CD14-positive monocyte (primary cell): ENCODE results near the gene PCAT7. TPM values are rescaled to one million over a fixed set of nuclear protein-coding genes. Genes with fewer than 3 reads are reported as not detected.

Experiments
- DNase-seq, 3 donors: peaks; one replicate each; pipeline ENCODE4 v3.0.0-alpha.2; 2011 to 2022
- H2AFZ ChIP-seq: 2 replicates; pipeline ENCODE4 v1.6.0; 2012; ENCODE audit warnings: mild to moderate bottlenecking, low read depth, low read length, inconsistent platforms; ENCODE audit not compliant: insufficient read depth, poor library complexity, severe bottlenecking
- H3K27ac ChIP-seq, 2 donors: 1 replicate in 1 of 2; 2 replicates in 1 of 2; pipeline ENCODE4 v1.5.1; 2012 to 2013; ENCODE audit warnings: low read length in 2 of 2, control low read depth in 1 of 2, inconsistent platforms in 1 of 2, low read depth in 1 of 2, mild to moderate bottlenecking in 1 of 2
- H3K27me3 ChIP-seq, 2 donors: one replicate each; pipeline versions ENCODE4 v1.6.0 to v1.6.1; 2011 to 2013; ENCODE audit warnings: low read length in 2 of 2; ENCODE audit not compliant: control insufficient read depth in 2 of 2, insufficient read depth in 2 of 2
- H3K36me3 ChIP-seq, 2 donors: replicated peaks in 1 of 2; 1 replicate in 1 of 2; 2 replicates in 1 of 2; pipeline versions ENCODE4 v1.5.1 to v1.6.1; 2012 to 2013; ENCODE audit warnings: low read length in 2 of 2, control low read depth in 1 of 2, inconsistent platforms in 1 of 2, mild to moderate bottlenecking in 1 of 2; ENCODE audit not compliant: insufficient read depth in 2 of 2, control insufficient read depth in 1 of 2
- H3K4me1 ChIP-seq, 2 donors: 1 replicate in 1 of 2; 2 replicates in 1 of 2; pipeline versions ENCODE4 v1.5.1 to v1.6.1; 2012 to 2013; ENCODE audit warnings: low read length in 2 of 2, control low read depth in 1 of 2, inconsistent platforms in 1 of 2, mild to moderate bottlenecking in 1 of 2, moderate library complexity in 1 of 2; ENCODE audit not compliant: insufficient read depth in 2 of 2, control insufficient read depth in 1 of 2
- H3K4me2 ChIP-seq: replicated peaks from 2 replicates; pipeline ENCODE3; 2012; ENCODE audit warnings: low read length, moderate library complexity, mild to moderate bottlenecking; ENCODE audit not compliant: poor library complexity, severe bottlenecking; ENCODE audit errors: extremely low read depth
- H3K4me3 ChIP-seq, 3 experiments: fragments of 200-600 bp in 1 of 3; sonication (generic) in 1 of 3; replicated peaks in 1 of 3; 1 replicate in 2 of 3; 2 replicates in 1 of 3; pipeline ENCODE4 v1.5.1; 2011 to 2013; ENCODE audit warnings: low read length in 3 of 3, mild to moderate bottlenecking in 3 of 3, control low read depth in 2 of 3, low read depth in 2 of 3, inconsistent platforms in 1 of 3, moderate library complexity in 1 of 3
- H3K79me2 ChIP-seq: 2 replicates; pipeline ENCODE4 v1.6.0; 2012; ENCODE audit warnings: mild to moderate bottlenecking, control low read depth, inconsistent platforms, low read length, moderate library complexity; ENCODE audit not compliant: insufficient read depth
- H3K9ac ChIP-seq: 2 replicates; pipeline ENCODE4 v1.6.0; 2017; ENCODE audit warnings: low read length, mild to moderate bottlenecking; ENCODE audit not compliant: insufficient read depth, poor library complexity, severe bottlenecking
- H3K9me3 ChIP-seq, 2 donors: replicated peaks in 1 of 2; 1 replicate in 1 of 2; 2 replicates in 1 of 2; pipeline versions ENCODE4 v1.5.1 to v1.6.1; 2012 to 2013; ENCODE audit warnings: low read length in 2 of 2, control low read depth in 1 of 2; ENCODE audit not compliant: control insufficient read depth in 1 of 2, insufficient read depth in 1 of 2
- H4K20me1 ChIP-seq: 2 replicates; pipeline ENCODE4 v1.6.0; 2012; ENCODE audit warnings: mild to moderate bottlenecking, low read length, control low read depth, moderate library complexity; ENCODE audit not compliant: insufficient read depth
- H3K27ac Mint-ChIP-seq, 7 donors: one replicate each; pipeline ENCODE4 v1.8.0; 2020; ENCODE audit warnings: mild to moderate bottlenecking in 7 of 7, mixed read lengths in 7 of 7, moderate library complexity in 6 of 7, inconsistent platforms in 2 of 7
- H3K27me3 Mint-ChIP-seq, 3 donors: one replicate each; pipeline ENCODE4 v1.8.0; 2021 to 2022; ENCODE audit warnings: low read depth in 3 of 3, mild to moderate bottlenecking in 3 of 3, mixed read lengths in 3 of 3, moderate library complexity in 3 of 3, inconsistent platforms in 1 of 3
- H3K36me3 Mint-ChIP-seq, 2 donors: one replicate each; pipeline ENCODE4 v1.8.0; 2020; ENCODE audit warnings: mixed read lengths in 2 of 2, inconsistent platforms in 1 of 2, mild to moderate bottlenecking in 1 of 2
- H3K4me1 Mint-ChIP-seq: one replicate; pipeline ENCODE4 v1.8.0; 2020; ENCODE audit warnings: mild to moderate bottlenecking, mixed read lengths
- H3K4me3 Mint-ChIP-seq, 2 donors: one replicate each; pipeline ENCODE4 v1.8.0; 2020; ENCODE audit warnings: mild to moderate bottlenecking in 2 of 2, mixed read lengths in 2 of 2, moderate library complexity in 1 of 2
- H3K9me3 Mint-ChIP-seq, 7 donors: one replicate each; pipeline ENCODE4 v1.8.0; 2020 to 2022; ENCODE audit warnings: mixed read lengths in 7 of 7, mild to moderate bottlenecking in 6 of 7, moderate library complexity in 6 of 7, inconsistent platforms in 2 of 7
- WGBS: methylation state at CpG from one replicate; pipeline ENCODE4 v1.1.5; 2013; ENCODE audit warnings: missing lambda C conversion rate; ENCODE audit not compliant: insufficient coverage; 5-methylcytosine and 5-hydroxymethylcytosine counted together
- intact Hi-C, 2 donors: fragments of 100-400 bp; cut with micrococcal nuclease; formaldehyde crosslinking; loops; one replicate each; pipeline versions ENCODE4 v1.15.0 to v1.15.1; 2023
- polyA plus RNA-seq, 3 donors: library from polyadenylated mRNA; depleted of rRNA in 1 of 3; unstranded in 2 of 3; stranded (reverse) in 1 of 3; fragments of 300-500 nt in 2 of 3; fragments of >200 nt in 1 of 3; fragmentation: Illumina TruSeq in 2 of 3; gene quantifications; 1 replicate in 2 of 3; 2 replicates in 1 of 3; pipeline ENCODE4 v1.2.3, GENCODE V29; 2012 to 2021
- TF ChIP-seq, protein P1 (sequence below): fragments of 200-600 bp; IDR thresholded peaks from one replicate; pipeline ENCODE4 v1.8.0; 2022; ENCODE audit warnings: antibody characterized with exemption, mild to moderate bottlenecking

Gene PCAT7
- polyA plus RNA-seq, 3 donors = not detected

DNA sequence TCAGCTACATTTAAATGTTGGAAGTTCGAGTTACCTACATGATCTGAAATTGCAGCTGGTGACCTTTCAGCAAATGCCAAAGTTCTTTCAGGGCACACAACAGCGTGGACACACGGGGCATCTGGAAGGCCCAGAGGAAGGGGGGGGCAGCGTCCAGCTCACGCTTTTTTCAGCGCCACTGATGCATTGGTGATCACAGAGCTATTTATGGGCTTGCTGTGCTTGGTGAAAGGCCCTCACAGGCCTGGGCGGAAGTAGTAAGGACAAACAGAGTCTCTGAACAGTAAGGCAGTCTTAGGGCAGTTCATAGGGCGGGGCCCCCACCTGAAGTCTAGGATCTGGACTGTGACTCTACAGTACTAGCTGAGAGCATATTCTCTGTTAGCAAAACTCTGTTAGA lies 45.4 kb downstream of the PCAT7 start:
- H3K36me3 ChIP-seq = peaks cover 18 to 34% of the 10 kb centered on the region in 2 donors
- H3K9ac ChIP-seq = no peak overlapping the region
- TF ChIP-seq, protein P1, sequence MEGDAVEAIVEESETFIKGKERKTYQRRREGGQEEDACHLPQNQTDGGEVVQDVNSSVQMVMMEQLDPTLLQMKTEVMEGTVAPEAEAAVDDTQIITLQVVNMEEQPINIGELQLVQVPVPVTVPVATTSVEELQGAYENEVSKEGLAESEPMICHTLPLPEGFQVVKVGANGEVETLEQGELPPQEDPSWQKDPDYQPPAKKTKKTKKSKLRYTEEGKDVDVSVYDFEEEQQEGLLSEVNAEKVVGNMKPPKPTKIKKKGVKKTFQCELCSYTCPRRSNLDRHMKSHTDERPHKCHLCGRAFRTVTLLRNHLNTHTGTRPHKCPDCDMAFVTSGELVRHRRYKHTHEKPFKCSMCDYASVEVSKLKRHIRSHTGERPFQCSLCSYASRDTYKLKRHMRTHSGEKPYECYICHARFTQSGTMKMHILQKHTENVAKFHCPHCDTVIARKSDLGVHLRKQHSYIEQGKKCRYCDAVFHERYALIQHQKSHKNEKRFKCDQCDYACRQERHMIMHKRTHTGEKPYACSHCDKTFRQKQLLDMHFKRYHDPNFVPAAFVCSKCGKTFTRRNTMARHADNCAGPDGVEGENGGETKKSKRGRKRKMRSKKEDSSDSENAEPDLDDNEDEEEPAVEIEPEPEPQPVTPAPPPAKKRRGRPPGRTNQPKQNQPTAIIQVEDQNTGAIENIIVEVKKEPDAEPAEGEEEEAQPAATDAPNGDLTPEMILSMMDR = no peak
- no peaks in the 10 kb centered on the region for H3K79me2 ChIP-seq
- peaks cover 7% of the 10 kb centered on the region in 3 donors for H3K27me3 Mint-ChIP-seq
- no peaks in the 10 kb centered on the region for H3K27me3 ChIP-seq
- WGBS = 97% methylated on average over 8 of the region's 8 CpGs
- no peak overlapping the region for H3K27ac ChIP-seq
- H3K9me3 ChIP-seq = no peaks in the 10 kb centered on the region
- peaks cover 6% of the 10 kb centered on the region for H3K4me1 Mint-ChIP-seq
- no peaks in the 10 kb centered on the region for H3K4me1 ChIP-seq
- H2AFZ ChIP-seq = no peak overlapping the region
- no peak overlapping the region for H3K4me3 ChIP-seq
- H3K9me3 Mint-ChIP-seq = no peaks in the 10 kb centered on the region
- peaks cover 26 to 37% of the 10 kb centered on the region in 2 donors for H3K36me3 Mint-ChIP-seq
- no peak overlapping the region for H3K4me2 ChIP-seq
- no peaks in the 10 kb centered on the region for H4K20me1 ChIP-seq
- no peak overlapping the region for H3K4me3 Mint-ChIP-seq
- no peak for DNase-seq
- intact Hi-C loops = no loop called here
- H3K27ac Mint-ChIP-seq = no peak overlapping the region

DNA sequence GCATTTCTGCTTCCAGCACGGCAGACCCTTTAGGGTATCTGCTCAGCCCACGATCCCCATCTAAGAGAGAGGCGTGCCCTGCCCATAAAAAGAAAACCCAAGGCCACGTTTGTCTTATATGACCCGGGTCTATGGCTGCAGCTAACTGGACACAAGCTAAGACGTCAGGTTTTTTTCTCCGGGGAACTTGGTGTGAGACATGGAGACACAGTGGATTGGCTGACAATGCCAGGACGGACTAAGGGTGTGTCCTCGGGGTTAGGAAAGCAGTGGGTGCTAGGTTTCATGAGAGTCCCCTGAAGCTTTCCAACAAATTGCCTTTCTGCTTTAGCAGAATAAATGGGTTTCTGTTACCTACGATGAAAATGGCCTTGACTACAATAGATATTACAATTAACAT lies 45.8 kb downstream of the PCAT7 start:
- peaks cover 31 to 42% of the 10 kb centered on the region in 2 donors for H3K36me3 Mint-ChIP-seq
- WGBS = 91% methylated on average over 9 of the region's 10 CpGs

More for the DNA sequence above, 45.8 kb downstream of the PCAT7 start:
- Mint-ChIP-seq H3K4me1 (peaks cover 6% of the 10 kb centered on the region), H3K27ac (no peak overlapping the region), H3K27me3 (peaks cover 7% of the 10 kb centered on the region in 3 donors), H3K9me3 (no peaks in the 10 kb centered on the region), H3K4me3 (no peak overlapping the region)
- Histone ChIP-seq H3K4me3 (no peak overlapping the region), H3K27me3 (no peaks in the 10 kb centered on the region), H3K9me3 (no peaks in the 10 kb centered on the region), H4K20me1 (no peaks in the 10 kb centered on the region), H2AFZ (no peak overlapping the region), H3K27ac (no peak overlapping the region), H3K36me3 (peaks cover 20 to 39% of the 10 kb centered on the region in 2 donors), H3K79me2 (no peaks in the 10 kb centered on the region), H3K9ac (no peak overlapping the region), H3K4me2 (no peak overlapping the region), H3K4me1 (no peaks in the 10 kb centered on the region)
- TF ChIP-seq, protein P1 = no peak
- DNase-seq = no peak
- intact Hi-C loops = no loop called here
